DOHH2 (cell line): ENCODE results near the gene IRF4.

ENCODE experiments used
- H3F3A ChIP-seq: fragments of 200-600 bp; sonication (generic), shearing (Covaris generic); 2 replicates; pipeline ENCODE4 v1.6.0; 2016; ENCODE audit warnings: antibody characterized with exemption, mild to moderate bottlenecking; ENCODE audit not compliant: control insufficient read depth, insufficient read depth
- H3K27ac ChIP-seq: fragments of 200-600 bp; sonication (generic); 2 replicates; pipeline ENCODE4 v1.5.1; 2014; ENCODE audit warnings: low read depth, mild to moderate bottlenecking, low read length, moderate library complexity
- H3K27me3 ChIP-seq: fragments of 200-600 bp; sonication (generic); 2 replicates; pipeline ENCODE4 v1.6.1; 2014; ENCODE audit warnings: mild to moderate bottlenecking, low read length, mixed read lengths; ENCODE audit not compliant: control insufficient read depth
- H3K36me3 ChIP-seq: fragments of 200-600 bp; sonication (generic); 2 replicates; pipeline ENCODE4 v1.6.1; 2014; ENCODE audit warnings: mild to moderate bottlenecking, low read length, moderate library complexity, mixed read lengths; ENCODE audit not compliant: control insufficient read depth
- H3K4me1 ChIP-seq: fragments of 200-600 bp; sonication (generic); 2 replicates; pipeline ENCODE4 v1.6.1; 2014; ENCODE audit warnings: mild to moderate bottlenecking, low read length, mixed read lengths; ENCODE audit not compliant: control insufficient read depth
- H3K4me2 ChIP-seq: fragments of 200-600 bp; sonication (generic); 2 replicates; pipeline ENCODE4 v1.6.0; 2014; ENCODE audit warnings: mild to moderate bottlenecking, low read length, moderate library complexity
- H3K4me3 ChIP-seq: fragments of 200-600 bp; sonication (generic); 2 replicates; pipeline ENCODE4 v1.5.1; 2014; ENCODE audit warnings: mild to moderate bottlenecking, low read length, mixed read lengths
- H3K79me2 ChIP-seq: fragments of 200-600 bp; sonication (generic); 2 replicates; pipeline ENCODE4 v1.6.1; 2014; ENCODE audit warnings: mild to moderate bottlenecking, low read length, mixed read lengths; ENCODE audit not compliant: control insufficient read depth
- H3K9me2 ChIP-seq: fragments of 200-600 bp; sonication (generic); replicated peaks from 2 replicates; pipeline ENCODE4 v1.6.1; 2014; ENCODE audit warnings: mild to moderate bottlenecking, low read length, mixed read lengths; ENCODE audit not compliant: control insufficient read depth
- H3K9me3 ChIP-seq: fragments of 200-600 bp; sonication (generic); 2 replicates; pipeline ENCODE4 v1.6.1; 2014; ENCODE audit warnings: antibody characterized with exemption, low read length, mixed read lengths; ENCODE audit not compliant: control insufficient read depth, insufficient read depth
- H4K20me1 ChIP-seq: fragments of 200-600 bp; sonication (generic); 2 replicates; pipeline ENCODE4 v1.6.0; 2014; ENCODE audit warnings: low read depth, mild to moderate bottlenecking, antibody characterized with exemption, low read length, moderate library complexity; ENCODE audit not compliant: control insufficient read depth, insufficient read depth
- EZH2phosphoT487 ChIP-seq: fragments of 200-600 bp; sonication (generic); IDR thresholded peaks from 2 replicates; pipeline ENCODE4 v1.6.1; 2017; ENCODE audit warnings: borderline replicate concordance, mild to moderate bottlenecking, antibody characterized with exemption, low read length, moderate library complexity, mixed read lengths
- TF ChIP-seq, protein P1 (sequence below): fragments of 200-600 bp; sonication (generic); IDR thresholded peaks from one replicate; pipeline ENCODE4 v1.5.1; 2014; ENCODE audit warnings: antibody characterized with exemption, mild to moderate bottlenecking, low read depth, low read length; ENCODE audit not compliant: poor library complexity, severe bottlenecking

The IRF4 gene

DNA sequence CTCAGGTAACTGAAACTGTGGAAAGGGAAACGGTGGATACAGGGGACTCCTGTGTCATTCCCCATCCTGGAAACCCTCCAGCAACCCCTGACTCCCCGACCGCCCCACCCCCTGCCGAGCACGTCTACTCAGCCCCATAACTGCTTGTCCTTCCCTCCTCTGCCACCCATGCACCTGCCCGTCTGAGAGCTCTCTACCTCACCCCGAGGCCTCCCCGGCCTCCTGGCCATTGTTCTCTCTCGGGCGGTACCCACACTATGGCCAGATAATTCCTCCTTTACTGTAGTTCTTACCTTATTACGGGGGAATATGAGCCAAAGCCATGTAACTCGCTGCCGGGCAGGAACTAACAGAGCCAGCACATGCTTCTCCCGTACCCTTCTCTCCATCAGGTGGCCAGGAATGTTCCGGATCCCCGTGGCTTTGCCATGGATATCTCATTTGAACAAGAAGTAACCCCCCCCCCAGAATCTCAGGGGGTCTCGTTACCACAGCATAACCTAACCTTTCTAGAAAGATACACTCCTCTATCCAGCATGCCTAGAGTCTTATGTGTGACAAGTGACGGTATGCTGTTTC is 4.8 kb upstream of the IRF4 start:
- H3F3A ChIP-seq = no peaks in the 10 kb centered on the region
- no peak overlapping the region for H3K27ac ChIP-seq
- no peaks in the 10 kb centered on the region for H3K79me2 ChIP-seq
- peaks cover 39% of the 10 kb centered on the region for H3K27me3 ChIP-seq
- no peaks in the 10 kb centered on the region for H3K4me1 ChIP-seq
- H3K36me3 ChIP-seq = no peaks in the 10 kb centered on the region
- no peak overlapping the region for H3K4me3 ChIP-seq
- no peaks in the 10 kb centered on the region for H4K20me1 ChIP-seq
- TF ChIP-seq, protein P1, sequence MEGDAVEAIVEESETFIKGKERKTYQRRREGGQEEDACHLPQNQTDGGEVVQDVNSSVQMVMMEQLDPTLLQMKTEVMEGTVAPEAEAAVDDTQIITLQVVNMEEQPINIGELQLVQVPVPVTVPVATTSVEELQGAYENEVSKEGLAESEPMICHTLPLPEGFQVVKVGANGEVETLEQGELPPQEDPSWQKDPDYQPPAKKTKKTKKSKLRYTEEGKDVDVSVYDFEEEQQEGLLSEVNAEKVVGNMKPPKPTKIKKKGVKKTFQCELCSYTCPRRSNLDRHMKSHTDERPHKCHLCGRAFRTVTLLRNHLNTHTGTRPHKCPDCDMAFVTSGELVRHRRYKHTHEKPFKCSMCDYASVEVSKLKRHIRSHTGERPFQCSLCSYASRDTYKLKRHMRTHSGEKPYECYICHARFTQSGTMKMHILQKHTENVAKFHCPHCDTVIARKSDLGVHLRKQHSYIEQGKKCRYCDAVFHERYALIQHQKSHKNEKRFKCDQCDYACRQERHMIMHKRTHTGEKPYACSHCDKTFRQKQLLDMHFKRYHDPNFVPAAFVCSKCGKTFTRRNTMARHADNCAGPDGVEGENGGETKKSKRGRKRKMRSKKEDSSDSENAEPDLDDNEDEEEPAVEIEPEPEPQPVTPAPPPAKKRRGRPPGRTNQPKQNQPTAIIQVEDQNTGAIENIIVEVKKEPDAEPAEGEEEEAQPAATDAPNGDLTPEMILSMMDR = no peak
- no peak for TF ChIP-seq EZH2phosphoT487
- no peak overlapping the region for H3K4me2 ChIP-seq
- no peaks in the 10 kb centered on the region for H3K9me2 ChIP-seq
- H3K9me3 ChIP-seq = no peaks in the 10 kb centered on the region

DNA sequence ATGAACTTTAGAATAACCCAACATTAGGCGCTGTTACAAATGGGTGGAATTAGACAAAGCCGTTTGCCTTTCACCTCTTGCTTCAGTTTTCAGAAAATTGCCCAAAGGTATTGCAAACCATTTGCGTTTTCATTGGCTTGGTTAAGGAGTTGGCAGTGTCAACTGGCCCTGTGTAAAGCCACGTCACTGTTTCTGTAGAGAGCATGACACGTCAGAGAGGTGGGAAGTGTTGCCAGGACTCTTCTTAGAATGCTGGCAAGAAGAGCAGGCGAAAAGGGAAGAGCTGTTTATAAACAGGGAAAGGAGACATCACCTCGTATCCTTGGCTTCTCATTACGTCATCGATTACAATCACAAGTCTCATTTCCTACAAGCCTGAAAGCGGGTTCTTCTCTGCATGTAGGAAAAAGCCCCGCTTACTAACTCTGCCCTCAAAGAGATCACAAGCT is 4.2 kb upstream of the IRF4 start:
- Histone ChIP-seq H3K79me2 (no peaks in the 10 kb centered on the region), H3K9me3 (no peaks in the 10 kb centered on the region), H3K27me3 (peaks cover 45% of the 10 kb centered on the region), H3K9me2 (no peaks in the 10 kb centered on the region), H3K4me3 (no peak overlapping the region), H3K4me1 (no peaks in the 10 kb centered on the region), H3K36me3 (no peaks in the 10 kb centered on the region), H4K20me1 (no peaks in the 10 kb centered on the region), H3F3A (no peaks in the 10 kb centered on the region), H3K27ac (no peak overlapping the region), H3K4me2 (no peak overlapping the region)
- no peak for TF ChIP-seq EZH2phosphoT487
- TF ChIP-seq, protein P1 = no peak

DNA sequence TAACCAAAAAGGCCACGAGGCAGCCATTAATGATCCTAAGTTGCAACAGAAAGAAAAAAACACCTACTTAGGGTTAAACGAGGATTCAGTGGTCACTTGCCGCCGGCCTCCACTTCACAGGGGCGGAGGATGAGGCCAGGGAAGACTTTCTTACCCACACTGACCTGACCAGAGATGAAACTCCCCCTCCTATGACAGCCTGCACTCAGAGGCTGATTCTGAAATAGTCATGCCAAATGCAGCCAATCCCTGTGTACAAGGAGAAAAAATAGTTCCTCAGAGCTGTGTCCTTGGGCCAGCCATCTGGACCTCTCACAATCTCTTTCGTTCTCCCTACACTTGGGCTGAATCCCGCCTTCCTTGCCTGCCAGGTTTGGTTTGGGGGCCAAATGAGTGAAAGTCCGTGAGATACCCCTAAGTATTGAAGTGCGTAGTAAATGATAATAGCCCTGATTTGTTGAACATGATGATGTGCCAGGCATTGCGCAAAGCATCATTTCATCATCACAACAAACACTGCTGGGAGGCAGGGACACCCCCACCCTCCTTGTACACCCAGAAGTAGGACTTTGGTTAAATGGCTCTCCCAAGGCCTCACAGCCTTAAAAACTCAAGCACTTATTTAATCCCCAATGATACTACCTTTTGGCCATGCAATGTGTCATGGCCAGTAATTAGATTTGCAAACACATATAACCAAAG is 3.2 kb upstream of the IRF4 start:
- H3K4me3 ChIP-seq = no peak overlapping the region
- peaks cover 55% of the 10 kb centered on the region for H3K27me3 ChIP-seq
- no peaks in the 10 kb centered on the region for H3K36me3 ChIP-seq
- no peaks in the 10 kb centered on the region for H3F3A ChIP-seq
- TF ChIP-seq, protein P1 = no peak
- TF ChIP-seq EZH2phosphoT487 = no peak
- no peaks in the 10 kb centered on the region for H3K4me1 ChIP-seq
- H3K79me2 ChIP-seq = no peaks in the 10 kb centered on the region
- H3K9me3 ChIP-seq = no peaks in the 10 kb centered on the region
- no peak overlapping the region for H3K27ac ChIP-seq
- H3K9me2 ChIP-seq = no peaks in the 10 kb centered on the region
- H3K4me2 ChIP-seq = no peak overlapping the region
- H4K20me1 ChIP-seq = no peaks in the 10 kb centered on the region
